Right atrium auricular region (tissue), 2 donors: Measurements from ENCODE around the gene NPFF. TPM values are rescaled to one million over a fixed set of nuclear protein-coding genes. Genes with fewer than 3 reads are reported as not detected.
A peak's percentile ranks its signal among the peaks of the same experiment; 100 is the strongest.

ENCODE experiments used
- DNase-seq: peaks from one replicate; pipeline ENCODE4 v3.0.0-alpha.2; 2019; ENCODE audit warnings: low spot score
- H3K27ac ChIP-seq, 2 donors: fragments of 200-600 bp; sonication (generic); 1 replicate in 1 of 2; 2 replicates in 1 of 2; pipeline ENCODE4 v1.5.1; 2016 to 2019
- H3K27me3 ChIP-seq, 2 donors: fragments of 200-600 bp; sonication (generic); one replicate each; pipeline versions ENCODE4 v1.5.1 to v1.6.0; 2017 to 2019
- H3K36me3 ChIP-seq: fragments of 200-600 bp; sonication (generic); one replicate; pipeline ENCODE4 v1.5.1; 2016
- H3K4me1 ChIP-seq, 2 donors: fragments of 200-600 bp; sonication (generic); one replicate each; pipeline versions ENCODE4 v1.5.1 to v1.6.0; 2017 to 2019
- H3K4me3 ChIP-seq, 2 donors: fragments of 200-600 bp; sonication (generic); 1 replicate in 1 of 2; 2 replicates in 1 of 2; pipeline ENCODE4 v1.5.1; 2017 to 2019; ENCODE audit warnings: mild to moderate bottlenecking in 1 of 2, moderate library complexity in 1 of 2
- H3K9me3 ChIP-seq, 2 donors: fragments of 200-600 bp; sonication (generic); one replicate each; pipeline ENCODE4 v1.5.1; 2019
- total RNA-seq, 2 donors: library from RNA; depleted of rRNA; stranded (reverse); fragments of >200 nt; gene quantifications; one replicate each; pipeline ENCODE4 v1.1.0, GENCODE V29; 2016
- TF ChIP-seq, protein P1 (sequence below), 2 donors: fragments of 200-600 bp; sonication (generic); IDR thresholded peaks; one replicate each; pipeline ENCODE4 v1.5.1; 2019; ENCODE audit warnings: antibody characterized with exemption in 2 of 2

Gene NPFF
- total RNA-seq, 2 donors from 2014 or later: not detected

GRCh38 chr12:53497461-53497860 is 9.8 kb downstream of the NPFF start:
- no peaks in the 10 kb centered on the region for H3K27me3 ChIP-seq
- no peak for DNase-seq
- no peaks in the 10 kb centered on the region for H3K9me3 ChIP-seq
- H3K4me1 ChIP-seq: peaks cover 0 to 42% of the 10 kb centered on the region in 2 donors
- TF ChIP-seq, protein P1, sequence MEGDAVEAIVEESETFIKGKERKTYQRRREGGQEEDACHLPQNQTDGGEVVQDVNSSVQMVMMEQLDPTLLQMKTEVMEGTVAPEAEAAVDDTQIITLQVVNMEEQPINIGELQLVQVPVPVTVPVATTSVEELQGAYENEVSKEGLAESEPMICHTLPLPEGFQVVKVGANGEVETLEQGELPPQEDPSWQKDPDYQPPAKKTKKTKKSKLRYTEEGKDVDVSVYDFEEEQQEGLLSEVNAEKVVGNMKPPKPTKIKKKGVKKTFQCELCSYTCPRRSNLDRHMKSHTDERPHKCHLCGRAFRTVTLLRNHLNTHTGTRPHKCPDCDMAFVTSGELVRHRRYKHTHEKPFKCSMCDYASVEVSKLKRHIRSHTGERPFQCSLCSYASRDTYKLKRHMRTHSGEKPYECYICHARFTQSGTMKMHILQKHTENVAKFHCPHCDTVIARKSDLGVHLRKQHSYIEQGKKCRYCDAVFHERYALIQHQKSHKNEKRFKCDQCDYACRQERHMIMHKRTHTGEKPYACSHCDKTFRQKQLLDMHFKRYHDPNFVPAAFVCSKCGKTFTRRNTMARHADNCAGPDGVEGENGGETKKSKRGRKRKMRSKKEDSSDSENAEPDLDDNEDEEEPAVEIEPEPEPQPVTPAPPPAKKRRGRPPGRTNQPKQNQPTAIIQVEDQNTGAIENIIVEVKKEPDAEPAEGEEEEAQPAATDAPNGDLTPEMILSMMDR (IDR thresholded peaks at IDR 0.05): no peak
- H3K4me3 ChIP-seq: no peak overlapping the region
- H3K27ac ChIP-seq: no peak overlapping the region
- no peaks in the 10 kb centered on the region for H3K36me3 ChIP-seq

DNA sequence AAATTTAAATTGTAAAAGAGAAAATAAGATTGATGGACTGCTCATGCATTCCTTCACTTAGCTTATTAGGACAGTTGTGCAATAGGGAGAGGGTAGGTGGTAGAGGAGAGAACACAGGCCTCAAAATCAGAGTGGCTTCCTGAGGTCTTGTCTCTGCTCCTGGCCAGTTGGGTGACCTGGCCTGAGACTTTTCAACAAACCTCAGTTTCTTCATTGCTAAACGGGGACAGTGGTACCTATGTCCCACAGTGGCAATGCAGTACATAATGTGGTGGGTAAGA is 10.6 kb downstream of the NPFF start:
- Histone ChIP-seq H3K9me3 (no peaks in the 10 kb centered on the region), H3K27ac (peak overlapping the region; percentile 19 to 22), H3K4me3 (no peak overlapping the region), H3K4me1 (peaks cover 0 to 40% of the 10 kb centered on the region in 2 donors), H3K36me3 (no peaks in the 10 kb centered on the region), H3K27me3 (no peaks in the 10 kb centered on the region)
- TF ChIP-seq, protein P1 (IDR thresholded peaks at IDR 0.05): no peak
- no peak for DNase-seq

GRCh38 chr12:53495903-53496751 is 11.2 kb downstream of the NPFF start:
- TF ChIP-seq, protein P1 (IDR thresholded peaks at IDR 0.05): no peak
- H3K27ac ChIP-seq: peak overlapping the region; percentile 19 to 22
- peaks cover 0 to 36% of the 10 kb centered on the region in 2 donors for H3K4me1 ChIP-seq
- peak; percentile 83 for DNase-seq
- H3K4me3 ChIP-seq: no peak overlapping the region
- no peaks in the 10 kb centered on the region for H3K9me3 ChIP-seq
- H3K36me3 ChIP-seq: no peaks in the 10 kb centered on the region
- H3K27me3 ChIP-seq: no peaks in the 10 kb centered on the region

DNA sequence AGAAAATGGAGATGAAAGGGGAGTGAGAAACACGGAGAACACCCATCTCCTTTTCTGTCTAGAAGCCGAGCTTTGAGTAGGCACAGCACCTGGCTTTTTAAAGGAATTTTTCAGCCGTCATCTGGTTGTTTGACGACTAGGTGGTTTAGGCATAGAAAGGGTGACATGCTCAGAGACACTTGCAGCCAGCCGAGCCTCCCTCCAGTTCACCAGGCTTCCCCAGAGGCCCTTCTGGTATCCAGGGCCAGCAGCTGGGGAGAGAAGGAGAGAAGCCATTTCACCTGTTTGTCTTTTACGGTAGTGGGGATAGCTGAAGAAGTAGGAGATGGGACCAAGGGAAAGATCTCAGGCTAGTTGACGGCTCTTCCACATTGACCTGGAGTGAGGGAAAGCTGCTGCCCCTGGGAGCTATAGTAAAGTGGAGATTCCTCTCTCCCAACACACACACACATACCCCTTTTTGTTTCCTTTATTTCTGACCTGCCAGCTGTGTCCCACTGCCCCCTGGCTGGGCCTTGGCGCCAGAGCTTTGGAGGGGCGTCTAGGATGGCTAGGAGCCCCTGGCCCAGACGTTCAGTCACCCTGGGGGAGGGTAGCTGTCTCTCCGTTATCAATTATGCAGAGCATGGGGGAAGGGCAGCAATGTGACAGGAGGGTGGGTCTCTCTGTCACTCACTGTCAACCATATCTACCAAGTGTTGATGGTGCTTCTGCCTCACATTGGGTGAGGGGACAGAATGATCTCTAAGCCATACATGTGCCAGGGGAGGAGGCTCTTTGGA is 13.5 kb downstream of the NPFF start:
- DNase-seq: no peak
- TF ChIP-seq, protein P1 (IDR thresholded peaks at IDR 0.05): no peak
- no peaks in the 10 kb centered on the region for H3K27me3 ChIP-seq
- H3K4me1 ChIP-seq: peaks cover 0 to 32% of the 10 kb centered on the region in 2 donors
- peak overlapping the region; percentile 49 to 60 for H3K4me3 ChIP-seq
- peak overlapping the region; percentile 82 to 86 for H3K27ac ChIP-seq
- no peaks in the 10 kb centered on the region for H3K9me3 ChIP-seq
- no peaks in the 10 kb centered on the region for H3K36me3 ChIP-seq

- Histone ChIP-seq H3K4me1 (peaks cover 0 to 25% of the 10 kb centered on the region in 2 donors), H3K4me3 (peak overlapping the region; percentile 49 to 60), H3K27me3 (no peaks in the 10 kb centered on the region)
Observed at GRCh38 chr12:53492830-53493609, 14.3 kb downstream of the NPFF start.

More at GRCh38 chr12:53492830-53493609, 14.3 kb downstream of the NPFF start:
- Histone ChIP-seq H3K9me3 (no peaks in the 10 kb centered on the region), H3K36me3 (peaks cover 3% of the 10 kb centered on the region), H3K27ac (peak overlapping the region; percentile 82 to 86)
- peak; percentile 96 for DNase-seq
- TF ChIP-seq, protein P1 (IDR thresholded peaks at IDR 0.05): no peak
